BJ (cell line): Measurements from ENCODE around the gene COTL1. TPM values are rescaled to one million over a fixed set of nuclear protein-coding genes. Genes with fewer than 3 reads are reported as not detected.

Experiments used
- CTCF ChIA-PET: fragments of 350-600 bp; formaldehyde crosslinking; extraction: SDS; loops from one replicate; lab custom pipeline; 2021; ENCODE audit warnings: antibody characterized with exemption, inconsistent platforms; lab: Yijun Ruan, JAX
- POLR2A ChIA-PET: fragments of 300-600 bp; sonication (Branson Sonifier 250); formaldehyde crosslinking; extraction: SDS; loops from one replicate; lab custom pipeline; 2021; ENCODE audit warnings: antibody characterized with exemption; lab: Charles Lee
- DNase-seq: peaks from one replicate; pipeline ENCODE4 v3.0.0-alpha.2; 2011; ENCODE audit warnings: low read depth
- H3K27me3 ChIP-seq: 2 replicates; pipeline ENCODE4 v1.6.0; 2011; ENCODE audit warnings: low read length; ENCODE audit not compliant: control insufficient read depth, insufficient read depth
- H3K36me3 ChIP-seq: 2 replicates; pipeline ENCODE4 v1.5.1; 2011; ENCODE audit warnings: low read length; ENCODE audit not compliant: control insufficient read depth, insufficient read depth
- H3K4me3 ChIP-seq: 2 replicates; pipeline ENCODE4 v1.5.1; 2011; ENCODE audit warnings: low read depth, mild to moderate bottlenecking, control low read depth, low read length
- CTCF ChIP-seq: IDR thresholded peaks from 2 replicates; pipeline ENCODE4 v1.5.1; 2011; ENCODE audit warnings: low read depth, mild to moderate bottlenecking, control low read depth, inconsistent platforms, low read length, moderate library complexity; ENCODE audit not compliant: insufficient read depth
- polyA plus RNA-seq: library from polyadenylated mRNA; depleted of rRNA; stranded (reverse); fragments of >200 nt; gene quantifications from 2 replicates; pipeline ENCODE4 v1.2.3, GENCODE V29; 2011

Gene COTL1
- polyA plus RNA-seq, 1 experiment, result 166 TPM

- POLR2A ChIA-PET, result no interaction called here
- H3K27me3 ChIP-seq, result no peaks in the 10 kb centered on the region
- peaks cover 2% of the 10 kb centered on the region for H3K36me3 ChIP-seq
- CTCF ChIA-PET, result interaction anchor here (0.5 to 1.5 kb wide), 3 partner anchors 13 to 101 kb away, joined by 3 read pairs; no protein-coding TSS in a partner anchor
- no peak for DNase-seq
- TF ChIP-seq CTCF, result no peak
- no peak overlapping the region for H3K4me3 ChIP-seq
Observed at GRCh38 chr16:84606081-84606875, 11.6 kb downstream of the COTL1 start.

- ChIA-PET CTCF (interaction anchor here (0.8 kb wide), 1 partner anchor 100 kb away, joined by 3 read pairs; no protein-coding TSS in a partner anchor), POLR2A (no interaction called here)
- Histone ChIP-seq H3K27me3 (no peaks in the 10 kb centered on the region), H3K36me3 (peaks cover 2% of the 10 kb centered on the region), H3K4me3 (no peak overlapping the region)
- TF ChIP-seq CTCF, result no peak
- DNase-seq, result no peak
Observed at GRCh38 chr16:84605339-84605848, 12.5 kb downstream of the COTL1 start.

- ChIA-PET CTCF (no interaction called here), POLR2A (no interaction called here)
- no peak for DNase-seq
Observed at GRCh38 chr16:84604477-84605013, 13.3 kb downstream of the COTL1 start.

DNA sequence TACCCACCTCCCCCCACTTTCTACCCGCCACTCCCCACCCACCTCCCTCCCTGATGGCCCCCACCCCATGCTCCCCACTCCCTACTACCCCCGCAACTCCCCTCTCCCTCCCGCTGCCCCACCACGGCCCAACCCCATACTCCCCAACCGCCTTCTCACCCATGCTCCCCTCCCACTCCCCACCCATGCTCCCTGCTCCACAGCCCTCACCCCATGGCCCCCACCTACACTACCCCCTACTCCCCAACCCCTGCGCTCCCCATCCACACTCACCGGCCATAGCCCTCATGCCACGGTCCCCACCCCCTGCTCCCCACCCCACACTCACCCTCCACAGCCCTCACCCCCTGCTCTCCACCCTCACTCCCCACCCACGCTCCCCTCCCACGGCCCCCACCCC lies 13.9 kb downstream of the COTL1 start:
- CTCF ChIA-PET, result interaction anchor here (1.3 kb wide), 1 partner anchor 98 kb away, joined by 6 read pairs; no protein-coding TSS in a partner anchor
- no peak overlapping the region for H3K4me3 ChIP-seq
- peaks cover 2% of the 10 kb centered on the region for H3K36me3 ChIP-seq
- no peaks in the 10 kb centered on the region for H3K27me3 ChIP-seq
- no peak for DNase-seq
- POLR2A ChIA-PET, result no interaction called here
- TF ChIP-seq CTCF, result no peak

More at GRCh38 chr16:84604477-84605013, 13.3 kb downstream of the COTL1 start:
- Histone ChIP-seq H3K36me3 (peaks cover 2% of the 10 kb centered on the region), H3K4me3 (no peak overlapping the region), H3K27me3 (no peaks in the 10 kb centered on the region)
- no peak for TF ChIP-seq CTCF

DNA sequence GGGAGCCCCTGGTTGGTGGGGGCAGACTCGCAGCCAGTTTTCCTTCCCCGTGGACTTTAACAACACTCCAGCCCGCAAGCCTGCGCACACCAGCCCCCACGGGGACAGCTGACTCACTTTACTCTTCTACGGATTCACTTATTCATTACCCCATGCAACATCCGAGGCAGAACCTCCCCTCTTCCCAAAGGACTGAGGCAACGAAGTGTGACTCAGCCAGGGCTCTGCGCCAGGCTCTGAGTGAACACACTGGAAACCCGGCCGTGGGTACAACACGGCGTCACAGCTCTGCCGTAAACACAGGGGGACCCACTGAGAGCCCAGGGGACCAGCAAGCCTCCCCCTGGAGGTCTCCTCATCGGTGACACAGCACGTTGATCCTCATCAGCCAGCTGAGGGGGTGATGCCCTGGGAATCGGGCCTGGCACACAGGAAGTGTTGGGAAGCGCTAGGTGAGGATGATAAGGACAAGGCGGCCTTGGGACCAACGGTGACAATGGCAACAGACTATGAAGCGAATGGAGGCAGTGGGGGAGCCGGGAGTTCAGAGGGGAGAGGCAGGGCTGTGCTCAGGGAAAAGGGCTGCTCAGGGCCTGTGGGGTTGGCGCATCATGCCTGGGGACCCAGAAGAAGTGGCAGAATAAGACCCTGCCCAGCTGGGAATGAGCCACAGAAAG lies 14.6 kb downstream of the COTL1 start:
- H3K36me3 ChIP-seq, result peaks cover 2% of the 10 kb centered on the region
- ChIA-PET POLR2A (no interaction called here), CTCF (interaction anchor here (1.0 to 1.3 kb wide), 4 partner anchors 9 to 97 kb away, joined by 3 to 6 read pairs (median 3); no protein-coding TSS in a partner anchor)
- no peak for TF ChIP-seq CTCF
- H3K4me3 ChIP-seq, result no peak overlapping the region
- peak; percentile 92 for DNase-seq
- no peaks in the 10 kb centered on the region for H3K27me3 ChIP-seq
